ENCODE measurements around the gene CBX7.

The CBX7 gene

GRCh38 chr22:39152511-39153219, at the start of gene CBX7:
TSS of gene CBX7 (minus strand) at chr22:39152680. CDS start at chr22:39152444, 236 bp downstream.
- DNase-seq, result peak; percentile 93 to 98 (median 97)

- no peak for DNase-seq
These were observed 45.1 kb upstream of the CBX7 start for GRCh38 chr22:39197578-39197977.

GRCh38 chr22:39194098-39194497, 41.6 kb upstream of the CBX7 start:
- DNase-seq, result no peak

GRCh38 chr22:39188809-39189208, 36.3 kb upstream of the CBX7 start:
- no peak for DNase-seq

- no peak for DNase-seq
These were observed 33.1 kb upstream of the CBX7 start for GRCh38 chr22:39185601-39186012.

- no peak for DNase-seq
These were observed 32.4 kb upstream of the CBX7 start for GRCh38 chr22:39184586-39185577.

GRCh38 chr22:39183991-39184585, 31.6 kb upstream of the CBX7 start:
- no peak for DNase-seq

- no peak for DNase-seq
These were observed 30.1 kb upstream of the CBX7 start for GRCh38 chr22:39182478-39183030.

- DNase-seq, result no peak
These were observed 29.3 kb upstream of the CBX7 start for GRCh38 chr22:39181778-39182177.

GRCh38 chr22:39181356-39181755, 28.9 kb upstream of the CBX7 start:
- no peak for DNase-seq

GRCh38 chr22:39179841-39180335, 27.4 kb upstream of the CBX7 start:
- DNase-seq, result no peak

GRCh38 chr22:39179401-39179827, 26.9 kb upstream of the CBX7 start:
- DNase-seq, result no peak

GRCh38 chr22:39178206-39179111, 26.0 kb upstream of the CBX7 start:
- DNase-seq, result no peak

- no peak for DNase-seq
These were observed 25.3 kb upstream of the CBX7 start for GRCh38 chr22:39177791-39178190.

- DNase-seq, result no peak
These were observed 24.9 kb upstream of the CBX7 start for GRCh38 chr22:39177456-39177775.

GRCh38 chr22:39176714-39177455, 24.4 kb upstream of the CBX7 start:
- no peak for DNase-seq

GRCh38 chr22:39176143-39176713, 23.7 kb upstream of the CBX7 start:
- no peak for DNase-seq

- DNase-seq, result no peak
These were observed 23.1 kb upstream of the CBX7 start for GRCh38 chr22:39175353-39176142.

GRCh38 chr22:39174498-39175352, 22.2 kb upstream of the CBX7 start:
- DNase-seq, result peak; percentile 27 to 60 (median 36)

All from suppressor macrophage treated with lipopolysaccharide for 1 hour (primary cell).